Adipose tissue (tissue), 3 donors: ENCODE data around the gene CACNA1B. TPM values are rescaled to one million over a fixed set of nuclear protein-coding genes. Genes with fewer than 3 reads are reported as not detected.
"Not testable (repeated sequence)": the region's sequence is repeated elsewhere in the genome, so short reads cannot be mapped to it uniquely, and the experiment has no call there.

Experiments used
- H3K27ac ChIP-seq: one replicate; pipeline ENCODE4 v1.5.1; 2013; ENCODE audit warnings: low read depth, low read length
- WGBS, 3 donors: extraction: QIAGEN DNeasy Blood & Tissue Kit; methylation state at CpG; one replicate each; pipeline ENCODE4 v1.1.7; 2013; 5-methylcytosine and 5-hydroxymethylcytosine counted together
- polyA plus RNA-seq, 3 donors: library from polyadenylated mRNA; stranded (reverse); fragments of 200-250 nt; gene quantifications; one replicate each; pipeline ENCODE4 v1.2.3, GENCODE V29; 2013
- donor health status: healthy with polysubstance abuse.
- donor health status: Bipolar disorder and iron deficiency.
- donor health status: healthy.

Gene CACNA1B
- polyA plus RNA-seq, 3 donors: 0.04 to 0.20 TPM; not detected in 1

DNA sequence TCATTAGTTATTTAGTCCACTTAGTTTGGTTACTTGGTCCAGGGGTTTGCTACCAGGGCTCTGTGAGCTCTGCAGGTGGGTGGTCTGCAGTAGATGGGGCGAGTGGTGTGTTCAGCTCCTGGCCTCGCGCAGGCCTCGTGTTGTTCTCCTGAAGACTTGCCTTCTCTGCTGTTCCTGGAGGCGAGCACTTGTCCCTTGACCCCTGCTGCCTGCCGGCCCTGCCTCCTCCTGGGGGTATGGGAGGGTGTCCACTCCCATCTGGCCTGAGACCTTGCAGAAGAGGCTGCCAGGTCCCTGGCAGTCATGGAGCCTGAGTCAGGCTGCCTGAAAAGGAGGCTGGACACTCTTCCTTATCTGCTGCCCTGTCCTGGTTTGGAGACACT lies 137.0 kb downstream of the CACNA1B start:
- 78% methylated on average over 6 of the region's 6 CpGs for WGBS, 3 donors
- H3K27ac ChIP-seq: no peak overlapping the region

DNA sequence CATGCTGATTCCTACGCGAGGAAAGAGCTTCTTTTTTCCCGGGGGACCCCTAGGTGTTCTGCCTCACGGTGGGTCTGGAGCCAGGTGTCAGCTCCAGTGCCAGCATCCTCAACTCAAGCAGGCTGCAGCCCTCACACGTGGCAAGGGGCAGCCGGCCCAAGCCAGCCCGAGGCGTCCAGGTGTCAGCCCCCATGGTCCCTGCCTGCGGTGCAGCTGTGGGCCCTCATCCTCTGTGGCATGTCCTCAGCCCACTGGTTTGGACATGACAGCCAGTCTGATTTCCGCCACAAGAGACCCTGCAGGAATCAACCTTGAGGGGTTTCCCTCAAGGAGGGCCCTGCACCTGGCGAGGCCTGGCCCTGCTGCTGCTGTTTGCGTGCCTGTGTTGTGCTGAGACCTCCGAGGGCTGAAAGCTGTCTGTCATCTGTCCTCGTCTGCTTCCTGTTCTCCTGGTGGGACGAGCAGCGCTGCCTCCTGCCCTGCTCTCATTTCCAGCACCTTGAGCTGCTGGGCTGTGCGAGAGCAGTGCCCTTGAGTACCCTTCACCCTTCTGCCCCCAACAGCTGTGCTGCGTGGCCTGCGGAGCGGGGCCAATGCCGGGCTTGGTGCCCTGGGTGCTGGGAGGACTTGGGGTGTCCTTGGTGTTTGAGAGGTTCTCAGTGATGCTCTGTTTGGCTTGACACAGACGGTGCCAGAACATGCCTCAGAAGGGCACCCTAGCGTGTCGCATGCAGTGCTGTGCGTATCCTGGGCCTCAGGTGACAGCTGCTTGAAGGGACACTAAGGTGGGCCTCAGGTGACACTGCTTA lies 137.6 kb downstream of the CACNA1B start:
- no peak overlapping the region for H3K27ac ChIP-seq
- 77 to 81% (median 79%) methylated on average over 25 of the region's 25 CpGs for WGBS, 3 donors

DNA sequence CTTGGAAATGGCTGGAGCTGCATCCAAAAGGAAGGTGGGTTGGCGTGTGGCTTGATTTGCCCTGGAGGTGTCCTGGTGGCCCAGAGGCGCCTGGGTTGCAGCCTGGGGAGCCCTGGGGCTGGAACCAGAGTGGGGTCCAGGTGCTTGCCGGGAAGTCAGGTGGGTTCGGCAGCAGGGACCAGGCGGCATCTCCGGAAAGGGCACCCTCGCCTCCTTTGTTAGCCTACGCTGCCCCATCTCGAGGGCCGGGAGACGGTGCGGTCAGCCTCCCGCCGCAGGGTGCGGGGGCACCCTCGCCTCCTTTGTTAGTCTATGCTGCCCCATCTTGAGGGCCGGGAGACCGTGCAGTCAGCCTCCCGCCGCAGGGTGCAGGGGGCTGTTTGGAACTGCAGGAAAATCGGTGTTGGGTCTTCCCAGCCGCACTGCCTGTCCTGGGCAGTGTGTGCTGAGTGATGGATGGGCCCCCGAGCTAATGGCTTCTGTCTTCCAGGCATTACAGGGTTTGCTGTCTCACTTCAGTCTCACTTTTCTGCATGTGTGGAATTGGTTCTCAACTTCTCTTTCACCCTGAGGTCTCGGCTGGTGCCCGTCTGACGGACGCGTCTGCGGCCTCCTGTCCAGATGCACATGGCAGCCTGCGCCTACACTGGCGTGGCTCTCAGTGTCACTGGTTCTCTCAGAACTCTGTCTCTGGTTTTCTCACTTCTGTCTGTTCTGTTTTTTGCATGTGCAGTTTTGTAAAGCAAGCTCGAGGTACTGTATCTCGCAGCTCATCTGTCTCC lies 139.0 kb downstream of the CACNA1B start:
- WGBS, 3 donors: 77 to 84% (median 81%) methylated on average over 33 of the region's 33 CpGs
- H3K27ac ChIP-seq: no peak overlapping the region

DNA sequence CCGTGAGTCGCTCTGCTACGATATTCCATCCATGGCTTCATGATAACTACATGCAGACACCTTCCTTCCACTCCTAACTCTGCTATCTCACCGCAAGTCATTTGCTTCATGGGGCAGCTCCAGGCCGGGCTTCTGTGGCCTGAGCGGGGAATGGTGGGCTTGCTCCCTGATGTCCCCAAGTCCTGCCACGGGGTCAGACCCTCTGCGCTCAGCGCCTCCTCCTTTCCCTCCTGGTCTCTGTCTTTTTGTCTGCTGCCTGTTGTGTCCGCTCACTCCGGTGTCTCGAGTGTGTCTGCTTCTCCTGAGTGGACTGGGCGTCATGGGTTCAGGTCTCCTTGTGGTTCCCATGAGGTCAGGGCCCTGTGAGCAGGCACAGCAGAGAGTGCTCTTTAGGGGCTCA lies 139.6 kb downstream of the CACNA1B start:
- 86 to 91% (median 87%) methylated on average over 13 of the region's 13 CpGs for WGBS, 3 donors
- H3K27ac ChIP-seq: no peak overlapping the region

DNA sequence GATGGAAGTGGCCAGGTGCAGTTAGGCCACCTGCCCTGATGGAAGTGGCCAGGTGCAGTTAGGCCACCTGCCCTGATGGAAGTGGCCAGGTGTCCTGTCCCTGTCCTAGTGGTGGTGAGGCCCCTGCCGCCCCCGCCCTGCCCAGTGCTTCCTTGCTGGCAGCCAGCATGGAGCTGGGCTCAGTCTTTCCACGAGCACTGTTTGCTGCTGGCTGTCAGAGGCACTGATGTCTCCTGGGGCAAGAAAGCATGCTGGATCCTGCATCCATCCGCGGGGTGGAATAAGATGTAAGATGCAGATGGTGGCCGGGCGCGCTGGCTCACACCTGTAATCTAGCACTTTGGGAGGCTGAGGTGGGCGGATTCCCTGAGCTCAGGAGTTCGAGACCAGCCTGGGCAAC lies 141.9 kb downstream of the CACNA1B start:
- H3K27ac ChIP-seq: not testable (repeated sequence)
- 81 to 90% (median 82%) methylated on average over 10 of the region's 10 CpGs for WGBS, 3 donors

DNA sequence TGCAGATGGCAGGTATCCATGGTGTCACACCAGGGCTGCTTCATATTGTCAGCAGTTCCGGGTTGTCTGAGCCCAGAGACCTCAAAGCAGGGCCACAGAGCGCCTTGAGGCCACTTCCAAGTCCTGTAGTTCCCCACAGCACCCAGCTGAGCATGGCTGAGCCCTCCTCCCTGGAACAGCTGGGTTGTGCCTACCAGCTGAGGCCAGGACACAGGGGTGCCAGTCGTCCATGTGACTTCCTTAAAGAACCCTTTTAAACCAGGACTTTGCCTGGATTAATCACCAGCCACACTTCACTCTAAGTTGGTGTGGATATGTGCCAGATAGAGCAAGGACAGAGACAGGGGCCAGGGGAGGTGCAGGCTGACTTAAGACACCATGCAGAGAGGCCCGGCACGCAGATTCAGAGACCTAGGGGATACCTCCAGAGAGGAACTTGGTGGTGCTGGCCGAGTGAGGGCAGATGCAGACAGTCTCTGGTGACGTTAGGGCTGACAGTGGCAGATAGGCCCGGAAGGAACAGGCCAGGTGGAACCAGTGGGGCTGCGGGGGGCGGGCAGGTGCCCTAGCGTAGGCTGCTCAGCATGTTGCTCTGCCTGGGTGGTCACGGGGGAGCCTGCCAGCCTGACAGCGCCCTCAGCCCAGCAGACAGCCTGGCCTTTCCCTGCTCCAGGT lies 142.7 kb downstream of the CACNA1B start:
- no peak overlapping the region for H3K27ac ChIP-seq
- WGBS, 3 donors: 75 to 83% (median 78%) methylated on average over 10 to 13 of the region's 13 CpGs

DNA sequence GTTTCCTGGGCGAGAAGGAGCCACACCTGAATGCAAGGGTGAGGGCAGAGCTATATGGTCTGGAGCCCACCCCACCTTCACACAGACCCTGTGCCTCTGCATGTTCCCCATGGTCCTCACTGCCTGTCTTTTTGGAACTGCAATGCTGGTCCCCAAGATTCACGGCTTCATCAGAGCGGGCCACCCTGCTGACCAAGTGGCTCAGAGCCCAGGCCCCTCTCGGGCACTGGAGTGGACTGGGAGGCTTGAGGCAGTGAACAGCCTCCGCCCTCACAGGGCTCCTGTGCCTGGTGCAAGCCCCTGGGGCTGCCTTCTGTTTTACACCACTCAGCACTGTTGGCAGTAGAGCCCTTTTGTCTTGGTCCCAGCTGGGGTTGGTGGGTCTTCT lies 143.2 kb downstream of the CACNA1B start:
- WGBS, 3 donors: 78 to 94% (median 89%) methylated on average over 5 of the region's 5 CpGs
- no peak overlapping the region for H3K27ac ChIP-seq

DNA sequence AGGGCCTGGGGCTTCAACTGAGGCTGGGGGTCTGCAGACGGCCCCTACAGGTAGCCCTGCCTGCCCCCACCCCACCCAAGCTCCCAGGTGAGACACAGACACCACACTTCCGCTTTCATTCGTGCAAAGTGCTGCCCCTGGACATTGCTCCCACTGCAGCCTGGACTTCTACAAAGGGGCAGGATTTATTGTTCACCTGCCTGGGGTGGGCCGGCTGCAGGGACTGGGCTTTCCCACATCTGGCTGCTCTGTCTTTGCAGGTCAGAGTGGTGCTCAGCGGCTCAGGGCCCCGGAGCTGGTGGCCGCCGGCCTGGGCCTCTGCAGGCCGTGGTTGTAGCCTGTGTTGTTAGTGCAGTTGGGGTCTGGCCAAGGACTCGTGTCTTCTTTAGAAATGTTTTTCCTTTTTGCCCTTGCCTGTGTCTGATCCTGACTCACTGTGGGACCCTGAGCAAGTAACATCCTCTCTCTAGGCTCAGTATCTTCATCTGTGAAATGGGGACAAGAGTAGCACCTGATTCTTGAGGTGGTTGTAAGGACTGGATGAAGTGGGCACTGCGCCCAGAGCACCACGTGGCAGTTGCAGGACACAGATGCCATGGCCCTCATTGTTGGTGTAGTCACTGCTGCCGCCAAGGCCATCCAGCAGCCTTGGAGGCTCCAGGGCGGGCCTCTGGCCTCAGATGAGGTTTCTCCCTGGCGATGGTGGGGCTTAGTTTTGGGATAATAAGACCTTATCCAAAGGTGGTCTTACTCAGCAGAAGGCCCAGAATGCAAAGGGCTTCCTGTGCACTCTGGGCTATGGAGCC lies 143.9 kb downstream of the CACNA1B start:
- no peak overlapping the region for H3K27ac ChIP-seq
- WGBS, 3 donors: 74 to 84% (median 83%) methylated on average over 15 of the region's 15 CpGs

DNA sequence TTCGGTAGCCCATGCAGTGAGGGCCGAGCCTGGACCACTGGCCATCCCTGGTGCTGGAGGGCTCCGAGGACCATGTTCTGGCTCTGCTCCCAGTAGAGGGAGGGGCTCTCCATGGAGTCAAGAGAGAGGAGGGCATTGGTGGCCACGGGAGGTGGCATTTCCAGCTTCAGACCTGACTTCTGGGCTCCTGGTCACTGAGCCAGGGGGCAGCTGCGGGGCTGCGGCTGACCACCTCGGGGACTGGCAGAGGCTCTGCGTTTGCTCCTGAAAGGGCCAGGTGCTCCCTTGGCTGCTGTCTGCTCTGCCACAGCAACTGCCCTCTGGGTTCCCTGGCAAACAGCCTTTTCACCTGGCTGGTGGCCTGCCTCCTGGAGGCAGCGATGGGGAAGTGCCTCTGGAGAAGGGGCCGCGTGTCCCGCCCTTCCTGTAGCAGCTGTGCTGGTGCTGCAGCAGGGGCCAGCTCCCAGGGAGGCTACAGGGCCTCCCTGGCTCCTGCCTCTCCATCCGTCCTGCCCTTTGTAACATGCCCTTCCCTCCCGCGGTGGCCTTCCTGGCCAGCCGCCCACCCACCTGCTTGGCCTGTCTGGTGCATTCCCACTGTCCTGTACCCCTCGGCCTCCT lies 144.6 kb downstream of the CACNA1B start:
- WGBS, 3 donors: 38 to 42% (median 42%) methylated on average over 17 of the region's 17 CpGs
- no peak overlapping the region for H3K27ac ChIP-seq

DNA sequence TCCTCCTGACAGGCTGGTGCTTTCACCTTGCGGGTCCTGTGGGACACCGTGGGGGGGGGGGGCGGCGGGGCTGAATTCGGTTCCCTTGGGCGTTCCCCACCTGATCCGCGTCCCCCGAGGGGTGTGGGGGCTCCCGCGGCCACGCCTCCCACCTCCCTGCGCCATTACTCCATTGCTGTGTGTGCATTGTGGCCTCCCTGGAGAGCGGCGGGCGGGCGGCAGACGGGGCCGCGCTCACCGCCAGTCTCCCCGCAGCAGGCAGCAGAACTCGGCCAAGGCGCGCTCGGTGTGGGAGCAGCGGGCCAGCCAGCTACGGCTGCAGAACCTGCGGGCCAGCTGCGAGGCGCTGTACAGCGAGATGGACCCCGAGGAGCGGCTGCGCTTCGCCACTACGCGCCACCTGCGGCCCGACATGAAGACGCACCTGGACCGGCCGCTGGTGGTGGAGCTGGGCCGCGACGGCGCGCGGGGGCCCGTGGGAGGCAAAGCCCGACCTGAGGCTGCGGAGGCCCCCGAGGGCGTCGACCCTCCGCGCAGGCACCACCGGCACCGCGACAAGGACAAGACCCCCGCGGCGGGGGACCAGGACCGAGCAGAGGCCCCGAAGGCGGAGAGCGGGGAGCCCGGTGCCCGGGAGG lies 145.3 kb downstream of the CACNA1B start:
- H3K27ac ChIP-seq: no peak overlapping the region
- WGBS, 3 donors: 1 to 4% (median 3%) methylated on average over 62 to 69 of the region's 69 CpGs

DNA sequence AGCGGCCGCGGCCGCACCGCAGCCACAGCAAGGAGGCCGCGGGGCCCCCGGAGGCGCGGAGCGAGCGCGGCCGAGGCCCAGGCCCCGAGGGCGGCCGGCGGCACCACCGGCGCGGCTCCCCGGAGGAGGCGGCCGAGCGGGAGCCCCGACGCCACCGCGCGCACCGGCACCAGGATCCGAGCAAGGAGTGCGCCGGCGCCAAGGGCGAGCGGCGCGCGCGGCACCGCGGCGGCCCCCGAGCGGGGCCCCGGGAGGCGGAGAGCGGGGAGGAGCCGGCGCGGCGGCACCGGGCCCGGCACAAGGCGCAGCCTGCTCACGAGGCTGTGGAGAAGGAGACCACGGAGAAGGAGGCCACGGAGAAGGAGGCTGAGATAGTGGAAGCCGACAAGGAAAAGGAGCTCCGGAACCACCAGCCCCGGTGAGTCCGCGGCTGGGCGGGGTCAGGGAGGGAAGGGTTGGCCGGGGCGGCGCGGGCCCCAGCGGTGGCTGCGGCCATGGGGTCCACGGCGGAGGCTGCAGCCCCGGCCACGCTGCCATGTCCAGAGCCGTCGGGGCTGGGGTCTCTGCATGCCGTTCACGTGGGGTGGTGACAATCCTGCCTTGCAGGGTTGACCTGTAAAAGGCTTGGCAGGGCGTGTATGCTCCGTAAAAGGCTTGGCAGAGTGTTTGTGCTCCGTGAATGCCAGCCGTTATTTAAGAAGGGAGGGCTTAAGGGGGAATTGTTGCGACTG lies 146.0 kb downstream of the CACNA1B start:
- WGBS, 3 donors: 8 to 9% (median 9%) methylated on average over 45 to 84 of the region's 84 CpGs
- H3K27ac ChIP-seq: no peak overlapping the region

DNA sequence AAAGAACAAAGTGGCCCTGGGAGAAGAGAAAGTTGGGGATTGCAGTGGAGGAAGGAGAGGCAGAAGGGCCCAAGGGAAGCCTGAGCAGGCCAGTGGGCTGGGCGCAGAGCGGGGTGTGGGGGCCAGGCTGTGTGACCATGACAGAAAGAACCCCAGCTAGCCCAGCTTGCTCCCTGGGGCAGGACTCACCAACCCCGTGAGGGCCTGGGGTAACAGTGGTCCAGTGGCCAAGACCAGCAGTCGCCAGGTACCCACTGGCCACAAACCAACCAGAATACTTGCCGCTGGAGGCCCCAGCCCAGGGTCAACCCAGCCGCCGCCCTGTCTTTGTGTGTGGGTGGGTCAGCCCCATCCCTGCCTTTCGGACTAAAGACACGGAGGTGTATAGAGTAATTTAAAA lies 146.5 kb downstream of the CACNA1B start:
- H3K27ac ChIP-seq: no peak overlapping the region
- 89 to 95% (median 92%) methylated on average over 9 of the region's 9 CpGs for WGBS, 3 donors

DNA sequence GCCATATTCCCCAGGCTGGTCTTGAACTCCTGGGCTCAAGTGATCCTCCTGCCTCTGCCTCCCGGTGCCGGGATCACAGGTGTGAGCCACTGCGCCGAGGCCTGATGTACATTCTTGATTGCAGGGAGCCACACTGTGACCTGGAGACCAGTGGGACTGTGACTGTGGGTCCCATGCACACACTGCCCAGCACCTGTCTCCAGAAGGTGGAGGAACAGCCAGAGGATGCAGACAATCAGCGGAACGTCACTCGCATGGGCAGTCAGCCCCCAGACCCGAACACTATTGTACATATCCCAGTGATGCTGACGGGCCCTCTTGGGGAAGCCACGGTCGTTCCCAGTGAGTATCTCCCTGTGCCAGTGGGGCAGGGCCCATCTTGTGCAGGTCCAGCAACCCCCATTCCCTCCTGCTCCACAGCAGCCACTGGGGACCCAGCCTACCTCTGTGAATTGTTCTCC lies 147.3 kb downstream of the CACNA1B start:
- 87 to 95% (median 91%) methylated on average over 11 of the region's 11 CpGs for WGBS, 3 donors
- no peak overlapping the region for H3K27ac ChIP-seq

DNA sequence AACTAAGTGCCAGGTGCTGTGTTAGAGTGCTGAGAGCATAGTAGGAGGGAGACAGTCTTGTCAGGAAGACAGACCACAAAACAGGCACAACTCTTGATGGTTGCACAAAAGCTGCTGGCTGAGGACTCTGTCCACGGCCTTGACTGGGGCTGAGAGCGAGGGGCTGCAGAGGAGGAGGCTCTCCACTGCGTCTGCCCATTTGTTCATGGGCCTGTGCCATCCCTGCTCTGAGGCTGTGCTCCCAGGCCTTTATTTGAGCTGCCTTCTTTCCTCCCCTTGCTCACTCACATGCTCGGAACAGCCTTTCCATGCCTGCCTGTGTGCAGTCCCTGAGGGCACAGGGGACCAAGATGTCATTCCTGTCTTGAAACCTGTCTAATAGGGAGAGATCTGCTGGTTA lies 147.8 kb downstream of the CACNA1B start:
- WGBS, 3 donors: 70 to 77% (median 71%) methylated on average over 4 of the region's 4 CpGs
- no peak overlapping the region for H3K27ac ChIP-seq

DNA sequence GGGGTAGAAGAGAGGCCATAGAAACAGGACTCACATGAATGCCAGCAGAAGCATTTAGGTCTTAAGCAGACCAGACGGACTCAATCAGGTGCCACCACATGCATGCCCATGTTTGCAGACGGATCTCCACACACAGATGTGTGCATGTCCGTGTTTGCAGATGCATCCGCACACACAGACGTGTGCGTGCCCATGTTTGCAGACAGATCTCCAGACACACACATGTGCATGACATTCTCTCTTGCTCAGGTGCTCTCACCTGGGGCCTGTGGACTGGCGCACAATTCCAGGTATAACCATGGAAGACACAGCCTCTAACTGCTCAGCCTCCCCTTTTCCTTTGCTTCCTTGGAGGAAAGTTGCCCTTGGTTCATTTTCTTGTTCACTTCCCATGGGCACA lies 148.3 kb downstream of the CACNA1B start:
- H3K27ac ChIP-seq: no peak overlapping the region
- WGBS, 3 donors: 79 to 89% (median 88%) methylated on average over 7 of the region's 7 CpGs

DNA sequence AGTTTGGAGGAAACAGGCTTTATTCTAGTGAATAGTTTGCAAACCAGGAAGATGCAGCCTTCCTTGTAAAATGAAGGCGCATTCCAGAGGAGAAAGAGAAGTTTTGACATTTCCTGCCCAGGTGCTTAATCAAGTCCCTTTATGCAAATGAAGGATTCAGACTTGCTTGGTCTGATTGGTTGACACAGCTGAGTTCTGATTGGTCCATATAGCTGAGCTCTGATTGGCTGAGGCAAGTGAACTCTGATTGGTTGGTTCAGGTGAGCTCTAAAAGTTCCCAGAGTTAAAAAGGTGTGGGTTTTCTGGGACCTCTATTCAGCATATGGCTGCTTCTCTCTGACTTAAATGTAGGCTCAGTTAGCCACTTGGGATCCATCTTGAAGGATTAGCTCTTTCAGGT lies 151.0 kb downstream of the CACNA1B start:
- H3K27ac ChIP-seq: no peak overlapping the region
- WGBS, 3 donors: 88 to 100% (median 91%) methylated on average over 1 of the region's 1 CpG

DNA sequence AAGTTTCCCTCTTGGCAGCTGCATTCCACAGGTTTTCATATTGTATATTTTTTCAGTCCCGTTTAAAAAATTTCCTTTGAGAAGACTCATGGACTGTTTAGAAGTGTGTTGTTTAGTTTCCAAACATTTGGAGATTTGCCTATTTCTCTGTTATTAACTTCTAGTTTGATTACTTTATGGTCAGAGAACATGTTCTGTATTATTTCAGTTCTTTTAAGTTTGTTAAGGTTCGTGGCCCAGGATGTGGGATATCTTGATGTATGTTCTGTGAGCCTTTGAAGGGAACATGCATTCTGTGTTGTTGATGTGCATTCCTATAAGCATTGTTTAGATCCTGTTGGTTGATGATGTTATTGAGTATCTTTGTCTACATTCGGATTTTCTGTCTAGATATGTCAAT lies 153.6 kb downstream of the CACNA1B start:
- no peak overlapping the region for H3K27ac ChIP-seq
- 57 to 59% (median 57%) methylated on average over 3 of the region's 3 CpGs for WGBS, 3 donors
